HG02884 (cell line): ENCODE results near the gene MYO3B.
"Not testable (repeated sequence)": the region's sequence is repeated elsewhere in the genome, so short reads cannot be mapped to it uniquely, and the experiment has no call there.

Experiments
- ATAC-seq: cut with Tn5 transposase; IDR thresholded peaks from one replicate; pipeline ENCODE4 v1.9.1; 2021; ENCODE audit warnings: mild to moderate bottlenecking, moderate library complexity; ENCODE audit not compliant: unreplicated experiment

The MYO3B gene

GRCh38 chr2:170332676-170333402 lies 154.9 kb downstream of the MYO3B start:
- no peak for ATAC-seq

- ATAC-seq: no peak
Measured at GRCh38 chr2:170335351-170335750, 157.4 kb downstream of the MYO3B start.

GRCh38 chr2:170336408-170336807 lies 158.5 kb downstream of the MYO3B start:
- ATAC-seq: no peak

- ATAC-seq: no peak
Measured at GRCh38 chr2:170336916-170337315, 159.0 kb downstream of the MYO3B start.

GRCh38 chr2:170339322-170339721 lies 161.4 kb downstream of the MYO3B start:
- no peak for ATAC-seq

- no peak for ATAC-seq
Measured at GRCh38 chr2:170339750-170340692, 162.1 kb downstream of the MYO3B start.

GRCh38 chr2:170340693-170341068 lies 162.7 kb downstream of the MYO3B start:
- peak; percentile 43 for ATAC-seq

GRCh38 chr2:170341684-170342623 lies 164.0 kb downstream of the MYO3B start:
- no peak for ATAC-seq

GRCh38 chr2:170344663-170345346 lies 166.9 kb downstream of the MYO3B start:
- no peak for ATAC-seq

GRCh38 chr2:170345607-170346006 lies 167.7 kb downstream of the MYO3B start:
- no peak for ATAC-seq

- not testable (repeated sequence) for ATAC-seq
Measured at GRCh38 chr2:170349269-170349668, 171.3 kb downstream of the MYO3B start.

GRCh38 chr2:170350929-170351826 lies 173.2 kb downstream of the MYO3B start:
- ATAC-seq: no peak

- ATAC-seq: no peak
Measured at GRCh38 chr2:170353723-170354122, 175.8 kb downstream of the MYO3B start.

- no peak for ATAC-seq
Measured at GRCh38 chr2:170354388-170354787, 176.4 kb downstream of the MYO3B start.

- no peak for ATAC-seq
Measured at GRCh38 chr2:170354855-170355780, 177.2 kb downstream of the MYO3B start.

GRCh38 chr2:170359466-170359865 lies 181.5 kb downstream of the MYO3B start:
- no peak for ATAC-seq

- ATAC-seq: no peak
Measured at GRCh38 chr2:170360546-170361089, 182.7 kb downstream of the MYO3B start.
